NCI-H510A (cell line): ENCODE data around the gene INPP5A.

Experiments
- DNase-seq: peaks from one replicate; lab custom pipeline; 2025; lab: John Stamatoyannopoulos, UW

The INPP5A gene

GRCh38 chr10:132745971-132746370 lies 208.4 kb downstream of the INPP5A start:
- no peak for DNase-seq

GRCh38 chr10:132746386-132746785 lies 208.8 kb downstream of the INPP5A start:
- no peak for DNase-seq

GRCh38 chr10:132746801-132747625 lies 209.4 kb downstream of the INPP5A start:
- DNase-seq: no peak

- DNase-seq: no peak
Observed at GRCh38 chr10:132748135-132748534, 210.5 kb downstream of the INPP5A start.

GRCh38 chr10:132748545-132749370 lies 211.2 kb downstream of the INPP5A start:
- no peak for DNase-seq

- DNase-seq: no peak
Observed at GRCh38 chr10:132749371-132749795, 211.8 kb downstream of the INPP5A start.

- no peak for DNase-seq
Observed at GRCh38 chr10:132750936-132751335, 213.3 kb downstream of the INPP5A start.

GRCh38 chr10:132752378-132752777 lies 214.8 kb downstream of the INPP5A start:
- no peak for DNase-seq

GRCh38 chr10:132752961-132753360 lies 215.4 kb downstream of the INPP5A start:
- DNase-seq: no peak

- DNase-seq: no peak
Observed at GRCh38 chr10:132753596-132753995, 216.0 kb downstream of the INPP5A start.

GRCh38 chr10:132754071-132754470 lies 216.5 kb downstream of the INPP5A start:
- no peak for DNase-seq

GRCh38 chr10:132755166-132755711 lies 217.7 kb downstream of the INPP5A start:
- DNase-seq: no peak

GRCh38 chr10:132756591-132756990 lies 219.0 kb downstream of the INPP5A start:
- DNase-seq: no peak

- DNase-seq: no peak
Observed at GRCh38 chr10:132757171-132757570, 219.6 kb downstream of the INPP5A start.

- DNase-seq: no peak
Observed at GRCh38 chr10:132758865-132759264, 221.3 kb downstream of the INPP5A start.

GRCh38 chr10:132761395-132762060 lies 223.9 kb downstream of the INPP5A start:
- no peak for DNase-seq

- DNase-seq: no peak
Observed at GRCh38 chr10:132762267-132762666, 224.7 kb downstream of the INPP5A start.

- DNase-seq: no peak
Observed at GRCh38 chr10:132763545-132763944, 226.0 kb downstream of the INPP5A start.

GRCh38 chr10:132764108-132764507 lies 226.5 kb downstream of the INPP5A start:
- DNase-seq: no peak

- DNase-seq: no peak
Observed at GRCh38 chr10:132765435-132765834, 227.8 kb downstream of the INPP5A start.

GRCh38 chr10:132766291-132766690 lies 228.7 kb downstream of the INPP5A start:
- no peak for DNase-seq
